Suprapubic skin (tissue), 4 donors: ENCODE measurements around the gene MTA3.

Experiments
- EP300 ChIP-seq: sonication (generic); formaldehyde crosslinking; IDR thresholded peaks from one replicate; pipeline ENCODE4 v1.6.1; 2017; ENCODE audit warnings: antibody characterized with exemption
- POLR2A ChIP-seq, 2 donors: fragments of 450-650 bp; IDR thresholded peaks; one replicate each; pipeline ENCODE4 v1.6.1; 2017; ENCODE audit warnings: antibody characterized with exemption in 2 of 2, mild to moderate bottlenecking in 2 of 2, moderate library complexity in 2 of 2
- POLR2AphosphoS5 ChIP-seq, 3 donors: sonication (generic); formaldehyde crosslinking; IDR thresholded peaks; one replicate each; pipeline ENCODE4 v1.6.1; 2017; ENCODE audit warnings: antibody characterized with exemption in 3 of 3
- TF ChIP-seq, protein P1 (sequence below), 2 donors: fragments of 200-600 bp in 1 of 2; fragments of 450-650 bp in 1 of 2; sonication (generic) in 1 of 2; IDR thresholded peaks; one replicate each; pipeline ENCODE4 v1.5.1; 2016 to 2019; ENCODE audit warnings: antibody characterized with exemption in 2 of 2, mild to moderate bottlenecking in 1 of 2, moderate library complexity in 1 of 2

DNA sequence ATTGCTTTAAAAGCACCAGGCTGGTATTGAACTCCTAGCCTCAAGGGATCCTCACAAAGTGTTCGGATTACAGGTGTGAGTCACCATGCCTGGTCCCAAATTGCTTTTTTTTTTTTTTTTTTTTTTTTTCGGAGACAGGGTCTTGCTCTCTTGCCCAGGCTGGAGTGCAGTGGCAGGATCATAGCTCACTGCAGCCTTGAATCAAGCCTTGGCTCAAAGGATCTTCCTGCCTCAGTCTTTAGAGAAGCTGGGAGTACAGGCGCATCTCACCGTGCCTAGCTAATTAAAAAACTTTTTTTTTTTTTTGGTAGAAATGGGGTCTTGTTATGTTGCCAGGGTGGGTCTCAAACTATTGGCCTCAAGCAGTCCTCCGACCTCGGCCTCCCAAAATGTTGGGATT is 12.8 kb downstream of the MTA3 start:
- TF ChIP-seq, protein P1, sequence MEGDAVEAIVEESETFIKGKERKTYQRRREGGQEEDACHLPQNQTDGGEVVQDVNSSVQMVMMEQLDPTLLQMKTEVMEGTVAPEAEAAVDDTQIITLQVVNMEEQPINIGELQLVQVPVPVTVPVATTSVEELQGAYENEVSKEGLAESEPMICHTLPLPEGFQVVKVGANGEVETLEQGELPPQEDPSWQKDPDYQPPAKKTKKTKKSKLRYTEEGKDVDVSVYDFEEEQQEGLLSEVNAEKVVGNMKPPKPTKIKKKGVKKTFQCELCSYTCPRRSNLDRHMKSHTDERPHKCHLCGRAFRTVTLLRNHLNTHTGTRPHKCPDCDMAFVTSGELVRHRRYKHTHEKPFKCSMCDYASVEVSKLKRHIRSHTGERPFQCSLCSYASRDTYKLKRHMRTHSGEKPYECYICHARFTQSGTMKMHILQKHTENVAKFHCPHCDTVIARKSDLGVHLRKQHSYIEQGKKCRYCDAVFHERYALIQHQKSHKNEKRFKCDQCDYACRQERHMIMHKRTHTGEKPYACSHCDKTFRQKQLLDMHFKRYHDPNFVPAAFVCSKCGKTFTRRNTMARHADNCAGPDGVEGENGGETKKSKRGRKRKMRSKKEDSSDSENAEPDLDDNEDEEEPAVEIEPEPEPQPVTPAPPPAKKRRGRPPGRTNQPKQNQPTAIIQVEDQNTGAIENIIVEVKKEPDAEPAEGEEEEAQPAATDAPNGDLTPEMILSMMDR (IDR thresholded peaks at IDR 0.05) = no peak
- TF ChIP-seq POLR2A (IDR thresholded peaks at IDR 0.05) (no peak), POLR2AphosphoS5 (IDR thresholded peaks at IDR 0.05) (no peak), EP300 (no peak)
